OCI-LY7 (cell line): ENCODE data around the gene CABP7.

ENCODE experiments used
- CTCF ChIP-seq: fragments of 200-600 bp; sonication (generic); conservative IDR thresholded peaks from 2 replicates; pipeline ENCODE4 v1.5.1; 2014; ENCODE audit warnings: mild to moderate bottlenecking, antibody characterized with exemption, low read length, moderate library complexity, mixed read lengths
- EZH2phosphoT487 ChIP-seq: fragments of 200-600 bp; sonication (generic); IDR thresholded peaks from 2 replicates; pipeline ENCODE4 v1.6.1; 2018; ENCODE audit warnings: low read depth, borderline replicate concordance, mild to moderate bottlenecking, mixed run types, antibody characterized with exemption, low read length, moderate library complexity, mixed read lengths

- TF ChIP-seq CTCF = no peak
- no peak for TF ChIP-seq EZH2phosphoT487
These were observed 15.0 kb downstream of the CABP7 start for GRCh38 chr22:29734838-29735237.
